ENCODE data around the gene CLDN6. TPM values are rescaled to one million over a fixed set of nuclear protein-coding genes. Genes with fewer than 3 reads are reported as not detected.

CLDN6 gene
- total and polyA plus RNA-seq, 2 of the 13 experiments (the other 11 are each of a cell fraction or from before 2014, with no cell fraction given) = 5.9 to 7.6 TPM

DNA sequence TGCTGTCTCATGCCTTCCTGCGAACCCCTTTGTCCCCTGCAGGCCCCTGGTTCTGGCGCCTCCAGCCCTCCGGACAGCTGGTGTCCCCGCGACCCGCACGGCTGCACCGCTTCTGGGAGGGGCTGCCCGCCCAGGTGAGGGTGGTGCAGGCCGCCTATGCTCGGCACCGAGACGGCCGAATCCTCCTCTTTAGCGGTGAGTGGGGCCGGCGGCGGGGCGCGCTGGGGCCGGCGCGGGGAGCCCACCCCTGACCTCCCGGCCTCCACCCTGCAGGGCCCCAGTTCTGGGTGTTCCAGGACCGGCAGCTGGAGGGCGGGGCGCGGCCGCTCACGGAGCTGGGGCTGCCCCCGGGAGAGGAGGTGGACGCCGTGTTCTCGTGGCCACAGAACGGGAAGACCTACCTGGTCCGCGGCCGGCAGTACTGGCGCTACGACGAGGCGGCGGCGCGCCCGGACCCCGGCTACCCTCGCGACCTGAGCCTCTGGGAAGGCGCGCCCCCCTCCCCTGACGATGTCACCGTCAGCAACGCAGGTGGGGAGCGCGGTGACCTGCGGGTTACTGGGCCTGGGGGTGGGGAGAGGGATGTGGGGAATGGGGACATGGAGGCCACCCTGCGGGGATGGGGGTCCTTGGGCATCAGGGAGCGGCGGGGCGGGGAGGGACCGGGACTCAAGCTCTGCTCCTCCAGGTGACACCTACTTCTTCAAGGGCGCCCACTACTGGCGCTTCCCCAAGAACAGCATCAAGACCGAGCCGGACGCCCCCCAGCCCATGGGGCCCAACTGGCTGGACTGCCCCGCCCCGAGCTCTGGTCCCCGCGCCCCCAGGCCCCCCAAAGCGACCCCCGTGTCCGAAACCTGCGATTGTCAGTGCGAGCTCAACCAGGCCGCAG lies 40.4 kb upstream of the CLDN6 start (continued):
- TF ChIP-seq, protein P1, sequence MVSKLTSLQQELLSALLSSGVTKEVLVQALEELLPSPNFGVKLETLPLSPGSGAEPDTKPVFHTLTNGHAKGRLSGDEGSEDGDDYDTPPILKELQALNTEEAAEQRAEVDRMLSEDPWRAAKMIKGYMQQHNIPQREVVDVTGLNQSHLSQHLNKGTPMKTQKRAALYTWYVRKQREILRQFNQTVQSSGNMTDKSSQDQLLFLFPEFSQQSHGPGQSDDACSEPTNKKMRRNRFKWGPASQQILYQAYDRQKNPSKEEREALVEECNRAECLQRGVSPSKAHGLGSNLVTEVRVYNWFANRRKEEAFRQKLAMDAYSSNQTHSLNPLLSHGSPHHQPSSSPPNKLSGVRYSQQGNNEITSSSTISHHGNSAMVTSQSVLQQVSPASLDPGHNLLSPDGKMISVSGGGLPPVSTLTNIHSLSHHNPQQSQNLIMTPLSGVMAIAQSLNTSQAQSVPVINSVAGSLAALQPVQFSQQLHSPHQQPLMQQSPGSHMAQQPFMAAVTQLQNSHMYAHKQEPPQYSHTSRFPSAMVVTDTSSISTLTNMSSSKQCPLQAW (CRISPR knock-in tag; IDR thresholded peaks at IDR 0.05) = no peak
- TF ChIP-seq, protein P2, sequence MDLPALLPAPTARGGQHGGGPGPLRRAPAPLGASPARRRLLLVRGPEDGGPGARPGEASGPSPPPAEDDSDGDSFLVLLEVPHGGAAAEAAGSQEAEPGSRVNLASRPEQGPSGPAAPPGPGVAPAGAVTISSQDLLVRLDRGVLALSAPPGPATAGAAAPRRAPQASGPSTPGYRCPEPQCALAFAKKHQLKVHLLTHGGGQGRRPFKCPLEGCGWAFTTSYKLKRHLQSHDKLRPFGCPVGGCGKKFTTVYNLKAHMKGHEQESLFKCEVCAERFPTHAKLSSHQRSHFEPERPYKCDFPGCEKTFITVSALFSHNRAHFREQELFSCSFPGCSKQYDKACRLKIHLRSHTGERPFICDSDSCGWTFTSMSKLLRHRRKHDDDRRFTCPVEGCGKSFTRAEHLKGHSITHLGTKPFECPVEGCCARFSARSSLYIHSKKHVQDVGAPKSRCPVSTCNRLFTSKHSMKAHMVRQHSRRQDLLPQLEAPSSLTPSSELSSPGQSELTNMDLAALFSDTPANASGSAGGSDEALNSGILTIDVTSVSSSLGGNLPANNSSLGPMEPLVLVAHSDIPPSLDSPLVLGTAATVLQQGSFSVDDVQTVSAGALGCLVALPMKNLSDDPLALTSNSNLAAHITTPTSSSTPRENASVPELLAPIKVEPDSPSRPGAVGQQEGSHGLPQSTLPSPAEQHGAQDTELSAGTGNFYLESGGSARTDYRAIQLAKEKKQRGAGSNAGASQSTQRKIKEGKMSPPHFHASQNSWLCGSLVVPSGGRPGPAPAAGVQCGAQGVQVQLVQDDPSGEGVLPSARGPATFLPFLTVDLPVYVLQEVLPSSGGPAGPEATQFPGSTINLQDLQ (CRISPR knock-in tag; IDR thresholded peaks at IDR 0.05) = 0 out of 2 replicates have a peak, but pooled peaks have one; percentile 1
- TF ChIP-seq ZSCAN25 (CRISPR knock-in tag; IDR thresholded peaks at IDR 0.05) = 0 out of 2 replicates have a peak, but pooled peaks have one; percentile 64
- TF ChIP-seq, protein P3, sequence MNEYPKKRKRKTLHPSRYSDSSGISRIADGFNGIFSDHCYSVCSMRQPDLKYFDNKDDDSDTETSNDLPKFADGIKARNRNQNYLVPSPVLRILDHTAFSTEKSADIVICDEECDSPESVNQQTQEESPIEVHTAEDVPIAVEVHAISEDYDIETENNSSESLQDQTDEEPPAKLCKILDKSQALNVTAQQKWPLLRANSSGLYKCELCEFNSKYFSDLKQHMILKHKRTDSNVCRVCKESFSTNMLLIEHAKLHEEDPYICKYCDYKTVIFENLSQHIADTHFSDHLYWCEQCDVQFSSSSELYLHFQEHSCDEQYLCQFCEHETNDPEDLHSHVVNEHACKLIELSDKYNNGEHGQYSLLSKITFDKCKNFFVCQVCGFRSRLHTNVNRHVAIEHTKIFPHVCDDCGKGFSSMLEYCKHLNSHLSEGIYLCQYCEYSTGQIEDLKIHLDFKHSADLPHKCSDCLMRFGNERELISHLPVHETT (CRISPR knock-in tag; conservative IDR thresholded peaks at IDR 0.05) = no peak
- no peak for TF ChIP-seq ZNF704 (CRISPR knock-in tag; IDR thresholded peaks at IDR 0.05; ENCODE audit: borderline replicate concordance)
- no peak for TF ChIP-seq BORCS8-MEF2B (CRISPR knock-in tag; IDR thresholded peaks at IDR 0.05)
- TF ChIP-seq HNRNPK (IDR thresholded peaks at IDR 0.05; ENCODE audit: low read depth, low read length, poor library complexity, severe bottlenecking) = peak; percentile 85
- TF ChIP-seq ZNF839 (CRISPR knock-in tag; IDR thresholded peaks at IDR 0.05; ENCODE audit: borderline replicate concordance) = no peak
- no peak for TF ChIP-seq ZFP37 (CRISPR knock-in tag; IDR thresholded peaks at IDR 0.05; ENCODE audit: borderline replicate concordance)
- no peak for TF ChIP-seq NFE2 (CRISPR knock-in tag; IDR thresholded peaks at IDR 0.05)
- 0 out of 2 replicates have a peak, but pooled peaks have one; percentile 2 for TF ChIP-seq MAZ (IDR thresholded peaks at IDR 0.05; ENCODE audit: borderline replicate concordance, low read depth, low read length)
- TF ChIP-seq MAZ (CRISPR knock-in tag; IDR thresholded peaks at IDR 0.05; ENCODE audit: low read depth) = no peak
